ENCODE measurements around the gene DUSP28.
A peak's percentile ranks its signal among the peaks of the same experiment; 100 is the strongest.

DUSP28 gene

GRCh38 chr2:240585681-240586197 lies 25.6 kb downstream of the DUSP28 start:
- no peak for DNase-seq

GRCh38 chr2:240586198-240586918 lies 26.2 kb downstream of the DUSP28 start, which contains the start of gene CAPN10:
Gene CAPN10, plus strand, starts transcription at chr2:240586734. Its CDS starts 178 bp downstream, at chr2:240586912.
- DNase-seq: peak; percentile 92 to 100 (median 97)

DNA sequence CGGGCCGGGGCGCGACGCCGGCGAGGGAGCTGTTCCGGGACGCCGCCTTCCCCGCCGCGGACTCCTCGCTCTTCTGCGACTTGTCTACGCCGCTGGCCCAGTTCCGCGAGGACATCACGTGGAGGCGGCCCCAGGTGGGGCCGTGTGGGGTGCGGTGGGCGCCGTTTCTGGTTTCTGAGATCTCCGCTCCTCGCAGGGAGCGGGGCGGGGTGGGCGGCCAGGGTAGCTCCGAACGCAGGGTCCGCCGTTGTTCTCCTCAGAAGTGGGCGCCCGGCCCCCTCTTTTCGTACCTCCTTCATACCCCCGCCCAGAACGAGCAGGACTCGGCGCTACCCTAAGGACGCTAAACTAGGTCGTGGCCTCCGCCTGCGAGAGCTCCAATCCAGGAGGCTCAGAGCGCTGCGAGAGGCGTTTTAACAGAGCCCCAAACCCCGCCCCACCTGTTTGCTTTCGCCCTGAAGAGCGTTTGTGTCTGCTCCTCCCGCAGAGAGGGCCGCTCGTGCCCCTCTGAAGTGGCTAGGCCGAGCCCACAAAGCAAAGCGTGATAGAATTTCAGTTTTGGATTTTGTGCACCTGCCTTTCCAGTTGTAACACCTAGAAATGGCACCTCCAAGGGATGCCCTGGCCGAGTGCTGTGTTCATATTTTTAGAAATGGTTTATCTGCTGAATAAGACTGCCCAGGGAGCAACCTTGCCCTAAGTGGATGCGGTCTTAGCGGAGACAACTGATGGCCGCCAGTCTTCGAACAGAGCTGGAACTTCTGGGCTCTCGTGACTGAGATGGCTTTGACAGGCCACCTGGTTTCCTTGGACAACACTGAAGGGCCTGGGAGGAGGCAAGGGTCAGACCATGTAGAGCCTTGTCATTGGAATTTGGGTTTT lies 27.0 kb downstream of the DUSP28 start:
- no peak for DNase-seq

- no peak for DNase-seq
These were observed 28.0 kb downstream of the DUSP28 start for GRCh38 chr2:240588006-240588655.

DNA sequence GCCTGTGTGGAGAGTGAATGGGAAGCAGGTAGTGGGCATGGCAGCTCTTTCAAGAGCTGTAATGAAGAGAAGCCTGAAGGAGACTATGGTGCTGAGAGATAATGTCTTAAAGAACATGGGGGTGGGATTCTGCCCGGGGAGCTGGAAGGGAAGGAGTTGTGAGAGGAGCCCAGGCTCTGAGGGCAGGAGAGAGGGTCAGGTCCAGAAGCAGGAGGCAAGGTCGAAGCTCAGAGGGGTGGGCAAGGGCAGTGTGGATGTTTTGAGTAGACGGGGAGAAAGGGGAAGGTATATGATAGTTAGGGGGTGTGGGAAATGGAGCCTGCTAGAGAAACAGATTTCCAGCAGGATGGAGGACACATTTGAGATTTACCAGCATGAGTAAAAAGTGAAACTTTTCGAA lies 28.5 kb downstream of the DUSP28 start:
- DNase-seq: no peak

DNA sequence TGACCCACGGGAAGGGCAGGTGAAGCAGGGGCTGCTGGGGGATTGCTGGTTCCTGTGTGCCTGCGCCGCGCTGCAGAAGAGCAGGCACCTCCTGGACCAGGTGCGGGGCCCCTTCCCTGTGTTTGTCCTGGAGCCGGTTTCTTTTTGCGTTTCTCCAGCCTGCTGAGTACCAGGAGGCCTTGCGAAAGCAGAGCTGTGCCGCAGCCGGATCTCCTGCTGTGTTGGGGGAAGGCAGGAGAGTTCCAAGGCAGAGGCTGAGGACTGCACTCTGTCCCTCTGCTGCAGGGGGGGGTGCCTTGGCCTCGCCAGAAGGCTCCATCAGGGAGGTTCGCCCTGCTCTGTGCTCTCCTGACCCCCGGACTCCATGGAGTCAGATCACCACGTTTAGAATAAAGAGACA lies 29.2 kb downstream of the DUSP28 start:
- DNase-seq: no peak

DNA sequence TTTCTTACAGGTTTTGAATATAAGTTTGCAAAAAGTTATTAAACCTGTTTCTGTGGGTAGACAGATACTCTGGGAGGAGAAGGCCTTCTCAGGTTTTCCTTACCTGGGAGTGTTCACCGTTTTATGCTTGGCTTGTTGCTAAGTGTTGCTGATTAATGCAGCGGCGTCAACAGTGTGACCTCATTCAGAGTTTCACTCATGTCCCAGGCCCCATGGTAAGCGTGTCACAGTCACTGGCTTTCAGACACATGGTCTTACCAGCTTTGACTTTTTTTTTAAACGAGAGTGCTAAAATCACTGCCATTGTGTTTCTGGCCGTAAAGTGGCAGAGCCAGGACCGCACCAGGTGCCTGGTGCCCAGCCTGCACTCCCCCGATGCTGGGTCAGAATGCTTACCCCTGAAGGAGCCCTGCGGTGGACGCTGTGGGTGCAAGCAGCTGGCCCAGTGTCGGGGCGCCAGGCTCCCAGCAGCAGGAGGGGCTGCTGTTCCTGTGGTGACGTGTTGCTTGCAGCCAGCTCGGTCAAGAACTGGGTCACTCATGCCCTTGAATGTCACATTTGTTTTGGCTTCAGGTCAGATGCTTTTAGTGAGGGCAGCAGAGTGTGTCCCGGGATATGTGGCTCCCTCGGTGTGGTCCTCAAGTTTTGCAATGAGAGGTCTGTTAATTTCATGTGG lies 29.8 kb downstream of the DUSP28 start:
- DNase-seq: no peak

DNA sequence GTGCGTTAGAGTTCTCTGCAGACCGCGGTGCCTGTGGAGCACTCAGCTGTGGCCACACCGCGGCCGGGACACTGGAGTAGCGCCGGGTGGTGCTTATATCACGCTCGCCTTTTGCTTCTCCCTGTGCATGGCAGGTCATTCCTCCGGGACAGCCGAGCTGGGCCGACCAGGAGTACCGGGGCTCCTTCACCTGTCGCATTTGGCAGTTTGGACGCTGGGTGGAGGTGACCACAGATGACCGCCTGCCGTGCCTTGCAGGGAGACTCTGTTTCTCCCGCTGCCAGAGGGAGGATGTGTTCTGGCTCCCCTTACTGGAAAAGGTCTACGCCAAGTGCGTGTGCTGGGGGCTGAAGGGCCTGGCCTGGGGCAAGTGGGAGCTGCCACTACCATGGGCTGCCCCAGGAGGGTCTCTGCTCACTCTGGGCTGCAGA lies 30.5 kb downstream of the DUSP28 start:
- DNase-seq: no peak

DNA sequence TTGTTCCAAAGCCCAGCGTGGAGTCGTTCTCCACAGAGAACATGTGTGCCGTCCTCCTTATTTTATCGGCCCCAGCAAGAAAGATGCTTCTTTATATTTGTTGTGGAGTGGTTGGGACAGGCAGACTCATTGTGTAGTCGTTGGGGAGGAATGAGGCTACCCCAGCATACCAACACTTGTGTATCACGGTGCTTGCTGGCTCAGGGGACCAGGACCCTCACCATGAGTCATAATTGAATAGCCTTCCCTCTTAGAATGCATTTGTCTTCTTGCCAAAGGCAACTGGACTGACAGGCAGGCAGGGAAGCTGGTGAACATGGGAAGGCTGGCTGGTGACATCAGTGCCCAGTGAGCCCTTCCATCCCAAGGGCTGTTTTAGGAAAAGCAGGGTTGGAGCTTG lies 31.1 kb downstream of the DUSP28 start:
- no peak for DNase-seq

DNA sequence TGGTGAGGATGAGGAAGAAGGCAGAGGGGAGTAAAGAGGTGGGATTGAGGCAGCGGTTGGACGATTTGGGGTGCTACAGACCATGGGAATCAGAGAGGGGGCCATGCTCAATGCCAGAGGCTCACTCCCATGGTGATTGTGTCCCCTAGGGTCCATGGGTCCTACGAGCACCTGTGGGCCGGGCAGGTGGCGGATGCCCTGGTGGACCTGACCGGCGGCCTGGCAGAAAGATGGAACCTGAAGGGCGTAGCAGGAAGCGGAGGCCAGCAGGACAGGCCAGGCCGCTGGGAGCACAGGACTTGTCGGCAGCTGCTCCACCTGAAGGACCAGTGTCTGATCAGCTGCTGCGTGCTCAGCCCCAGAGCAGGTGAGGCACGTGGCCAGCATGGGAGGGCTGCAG lies 31.6 kb downstream of the DUSP28 start:
- DNase-seq: no peak

DNA sequence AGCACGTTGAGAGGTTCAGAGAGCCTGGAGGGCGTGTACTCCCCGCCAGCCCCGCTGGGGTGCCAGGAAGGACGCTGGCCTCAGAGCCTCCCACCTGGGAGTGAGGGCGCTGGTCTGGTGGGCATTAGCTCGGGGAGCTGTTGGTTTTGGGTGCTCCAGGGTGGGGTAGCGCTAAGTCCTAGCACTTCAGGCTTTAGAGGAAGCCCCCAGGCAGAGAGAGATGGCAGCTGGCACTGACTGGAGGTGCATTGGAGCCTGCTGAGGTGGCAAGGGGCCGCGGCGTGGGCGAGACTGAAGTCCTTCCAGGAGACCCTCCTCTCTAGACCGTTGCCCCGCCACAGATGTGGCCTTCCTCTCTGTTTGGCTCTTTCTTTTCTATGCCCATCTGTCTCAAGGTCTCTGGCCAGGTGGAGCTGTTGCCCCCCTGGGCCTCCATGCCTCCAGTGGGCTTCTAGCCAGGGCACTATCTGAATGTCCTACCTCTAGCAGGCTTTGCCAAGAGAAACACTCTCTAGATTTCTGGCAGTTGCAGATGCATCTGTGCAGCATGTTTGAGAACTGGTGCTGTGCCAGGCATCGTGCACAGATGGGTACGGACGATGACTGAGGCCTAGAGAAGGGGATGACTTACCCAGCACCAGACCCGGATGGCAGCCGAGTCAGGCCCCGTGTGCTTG lies 33.0 kb downstream of the DUSP28 start:
- DNase-seq: peak in 1 of 51 donors; percentile 58

DNA sequence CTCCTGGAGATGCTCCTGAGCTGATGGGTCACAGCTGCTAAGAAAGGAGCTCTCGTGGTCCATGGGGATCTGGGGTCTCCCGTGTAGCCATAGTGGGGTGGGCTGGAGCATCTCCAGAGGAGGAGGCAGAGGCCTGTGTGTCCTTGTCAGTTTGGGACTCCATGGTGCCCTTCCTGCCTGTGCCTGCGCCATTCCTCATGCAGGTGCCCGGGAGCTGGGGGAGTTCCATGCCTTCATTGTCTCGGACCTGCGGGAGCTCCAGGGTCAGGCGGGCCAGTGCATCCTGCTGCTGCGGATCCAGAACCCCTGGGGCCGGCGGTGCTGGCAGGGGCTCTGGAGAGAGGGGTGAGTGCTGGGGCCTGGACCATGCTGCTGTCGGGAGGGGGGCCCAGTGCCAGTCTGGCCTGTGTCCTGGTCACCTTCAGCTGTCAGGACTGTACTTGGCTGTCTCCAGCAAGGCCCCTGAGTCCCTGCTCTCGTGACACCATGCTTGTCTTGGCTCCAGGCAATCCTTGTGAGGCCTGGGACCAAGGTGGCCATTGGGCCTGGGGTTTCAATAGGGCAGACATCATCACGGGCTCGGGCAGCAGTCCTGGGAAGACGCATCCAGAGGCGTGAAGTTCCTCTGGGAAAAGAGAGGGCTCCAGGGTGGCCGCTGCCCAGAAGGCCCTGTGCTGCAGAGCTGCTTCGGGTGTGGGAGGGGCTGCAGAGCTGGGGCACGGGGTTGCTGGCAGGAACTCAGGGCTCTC lies 33.7 kb downstream of the DUSP28 start:
- DNase-seq: peak in 1 of 51 donors; percentile 41

- peak in 10 of 51 donors; percentile 19 to 57 (median 44) for DNase-seq
These were observed 34.6 kb downstream of the DUSP28 start for GRCh38 chr2:240594511-240595380.

GRCh38 chr2:240595381-240596079 lies 35.4 kb downstream of the DUSP28 start:
- peak in 3 of 51 donors; percentile 16 to 30 (median 23) for DNase-seq

DNA sequence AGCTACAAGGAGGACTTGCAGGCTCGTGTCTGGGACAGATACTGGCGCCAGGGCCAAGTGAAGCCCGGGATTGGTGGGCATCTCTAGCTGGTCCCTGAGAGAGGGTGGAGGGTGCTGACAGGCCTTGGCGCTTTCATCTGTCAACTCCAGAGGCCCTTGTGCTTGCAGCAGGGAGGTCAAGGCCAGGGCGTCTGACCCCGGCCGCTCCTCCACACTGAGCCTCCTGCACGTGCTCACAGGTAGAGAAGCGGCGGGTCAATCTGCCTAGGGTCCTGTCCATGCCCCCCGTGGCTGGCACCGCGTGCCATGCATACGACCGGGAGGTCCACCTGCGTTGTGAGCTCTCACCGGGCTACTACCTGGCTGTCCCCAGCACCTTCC lies 35.9 kb downstream of the DUSP28 start:
- no peak for DNase-seq

- peak in 38 of 51 donors; percentile 15 to 83 (median 66) for DNase-seq
These were observed 36.4 kb downstream of the DUSP28 start for GRCh38 chr2:240596491-240596931.

- no peak for DNase-seq
These were observed 36.9 kb downstream of the DUSP28 start for GRCh38 chr2:240597054-240597418.
